NCI-H82 treated with DMSO at 0.1 percent for 48 hours (cell line): ENCODE data around the gene ZNG1A.
"Not testable (repeated sequence)": the region's sequence is repeated elsewhere in the genome, so short reads cannot be mapped to it uniquely, and the experiment has no call there.

Source experiments
- DNase-seq: peaks from one replicate; lab custom pipeline; 2025; ENCODE audit not compliant: unreplicated experiment; lab: John Stamatoyannopoulos, UW

The ZNG1A gene

DNA sequence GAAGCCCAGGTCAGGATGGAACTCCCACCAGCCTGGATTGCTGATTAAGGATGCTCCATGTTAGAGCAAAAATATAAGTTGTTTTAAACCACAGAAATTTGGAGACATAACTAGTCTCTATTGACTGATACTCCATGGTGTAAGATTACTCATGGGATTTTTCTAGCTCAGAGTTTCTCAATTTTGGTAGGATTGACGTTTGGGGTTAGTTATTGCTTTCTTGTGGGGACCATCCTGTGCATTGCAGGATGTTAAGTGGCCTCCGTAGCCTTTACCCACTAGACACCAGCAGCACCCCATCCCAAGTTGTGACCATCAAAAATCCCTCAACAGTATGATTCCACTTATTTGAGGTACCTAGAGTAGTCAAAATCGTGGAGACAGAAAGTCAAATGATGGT is 80.1 kb downstream of the ZNG1A start:
- not testable (repeated sequence) for DNase-seq

GRCh38 chr9:94992-95391 is 83.9 kb downstream of the ZNG1A start:
- not testable (repeated sequence) for DNase-seq

- not testable (repeated sequence) for DNase-seq
These were observed 84.5 kb downstream of the ZNG1A start for GRCh38 chr9:94323-94722.

DNA sequence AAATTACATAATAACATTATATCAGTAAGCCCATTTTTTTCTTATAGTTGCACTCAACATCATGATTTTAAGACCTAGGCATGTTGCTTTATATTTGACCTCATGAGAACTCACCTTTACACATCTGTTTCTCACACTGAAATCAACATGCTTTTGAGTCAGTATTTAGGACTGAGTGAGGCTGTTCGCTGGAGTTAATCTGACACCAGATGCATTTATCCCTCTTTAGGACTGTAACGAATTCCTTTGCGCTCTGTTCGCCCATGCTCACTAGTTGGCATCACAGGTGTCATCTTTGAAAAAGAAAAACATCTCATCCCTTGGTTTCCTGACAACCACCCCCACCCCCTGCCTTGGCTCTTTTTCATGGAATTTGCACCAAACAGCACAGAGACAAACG is 84.9 kb downstream of the ZNG1A start:
- DNase-seq, result not testable (repeated sequence)

- not testable (repeated sequence) for DNase-seq
These were observed 88.0 kb downstream of the ZNG1A start for GRCh38 chr9:90851-91250.

GRCh38 chr9:88396-89037 is 90.3 kb downstream of the ZNG1A start:
- DNase-seq, result not testable (repeated sequence)

GRCh38 chr9:87860-88259 is 91.0 kb downstream of the ZNG1A start:
- DNase-seq, result not testable (repeated sequence)

GRCh38 chr9:87105-87504 is 91.8 kb downstream of the ZNG1A start:
- not testable (repeated sequence) for DNase-seq

DNA sequence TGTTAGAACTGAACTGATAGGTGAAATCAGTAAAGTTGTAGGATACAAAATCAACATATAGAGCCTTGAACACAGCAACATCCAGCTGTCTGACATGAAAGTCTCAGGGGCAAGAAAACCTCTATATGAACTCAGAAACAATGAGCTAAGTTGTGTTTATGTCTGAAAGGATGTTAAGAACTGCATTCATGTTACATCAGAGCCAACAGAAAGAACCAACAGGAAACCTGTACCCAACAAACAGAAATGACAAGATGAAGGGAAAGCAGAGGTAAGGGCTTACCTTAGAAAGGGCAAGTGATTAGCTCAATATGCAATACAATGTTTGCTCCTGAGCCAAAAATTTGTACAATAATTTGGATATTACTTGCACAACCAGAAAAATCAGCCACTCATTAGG is 92.2 kb downstream of the ZNG1A start:
- DNase-seq, result not testable (repeated sequence)

DNA sequence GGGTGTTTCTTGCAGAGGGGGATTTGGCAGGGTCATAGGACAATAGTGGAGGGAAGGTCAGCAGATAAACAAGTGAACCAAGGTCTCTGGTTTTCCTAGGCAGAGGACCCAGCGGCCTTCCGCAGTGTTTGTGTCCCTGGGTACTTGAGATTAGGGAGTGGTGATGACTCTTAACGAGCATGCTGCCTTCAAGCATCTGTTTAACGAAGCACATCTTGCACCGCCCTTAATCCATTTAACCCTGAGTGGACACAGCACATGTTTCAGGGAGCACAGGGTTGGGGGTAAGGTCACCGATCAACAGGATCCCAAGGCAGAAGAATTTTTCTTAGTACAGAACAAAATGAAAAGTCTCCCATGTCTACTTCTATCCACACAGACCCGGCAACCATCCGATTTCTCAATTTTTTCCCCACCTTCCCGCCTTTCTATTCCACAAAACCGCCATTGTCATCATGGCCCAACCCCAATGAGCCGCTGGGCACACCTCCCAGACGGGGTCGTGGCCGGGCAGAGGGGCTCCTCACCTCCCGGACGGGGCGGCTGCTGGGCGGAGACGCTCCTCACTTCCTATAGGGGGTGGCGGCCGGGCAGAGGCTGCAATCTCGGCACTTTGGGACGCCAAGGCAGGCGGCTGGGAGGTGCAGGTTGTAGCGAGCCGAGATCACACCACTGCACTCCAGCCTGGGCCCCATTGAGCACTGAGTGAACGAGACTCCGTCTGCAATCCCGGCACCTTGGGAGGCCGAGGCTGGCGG is 95.7 kb downstream of the ZNG1A start:
- DNase-seq, result not testable (repeated sequence)

DNA sequence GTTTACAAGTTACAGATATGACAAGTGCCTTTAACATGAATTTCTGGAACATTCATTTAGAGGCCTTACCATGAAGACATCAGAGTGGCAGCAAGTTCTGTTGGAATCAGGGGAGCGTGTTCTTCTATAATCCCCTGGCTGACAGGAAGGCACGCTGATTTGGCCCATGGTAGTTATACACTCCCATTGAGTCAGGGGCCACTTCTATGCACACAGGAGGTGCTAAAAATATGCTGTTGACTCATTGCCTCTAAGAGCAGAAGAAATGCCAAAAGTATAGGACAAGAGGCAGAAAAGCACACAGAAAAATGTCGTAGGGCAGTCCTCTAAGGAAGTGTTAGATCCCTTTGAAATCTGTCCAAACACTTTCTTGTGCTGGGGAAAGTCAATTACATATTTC is 100.5 kb downstream of the ZNG1A start:
- not testable (repeated sequence) for DNase-seq

- DNase-seq, result not testable (repeated sequence)
These were observed 102.5 kb downstream of the ZNG1A start for GRCh38 chr9:76389-76788.

GRCh38 chr9:73900-74525 is 104.8 kb downstream of the ZNG1A start:
- DNase-seq, result not testable (repeated sequence)

DNA sequence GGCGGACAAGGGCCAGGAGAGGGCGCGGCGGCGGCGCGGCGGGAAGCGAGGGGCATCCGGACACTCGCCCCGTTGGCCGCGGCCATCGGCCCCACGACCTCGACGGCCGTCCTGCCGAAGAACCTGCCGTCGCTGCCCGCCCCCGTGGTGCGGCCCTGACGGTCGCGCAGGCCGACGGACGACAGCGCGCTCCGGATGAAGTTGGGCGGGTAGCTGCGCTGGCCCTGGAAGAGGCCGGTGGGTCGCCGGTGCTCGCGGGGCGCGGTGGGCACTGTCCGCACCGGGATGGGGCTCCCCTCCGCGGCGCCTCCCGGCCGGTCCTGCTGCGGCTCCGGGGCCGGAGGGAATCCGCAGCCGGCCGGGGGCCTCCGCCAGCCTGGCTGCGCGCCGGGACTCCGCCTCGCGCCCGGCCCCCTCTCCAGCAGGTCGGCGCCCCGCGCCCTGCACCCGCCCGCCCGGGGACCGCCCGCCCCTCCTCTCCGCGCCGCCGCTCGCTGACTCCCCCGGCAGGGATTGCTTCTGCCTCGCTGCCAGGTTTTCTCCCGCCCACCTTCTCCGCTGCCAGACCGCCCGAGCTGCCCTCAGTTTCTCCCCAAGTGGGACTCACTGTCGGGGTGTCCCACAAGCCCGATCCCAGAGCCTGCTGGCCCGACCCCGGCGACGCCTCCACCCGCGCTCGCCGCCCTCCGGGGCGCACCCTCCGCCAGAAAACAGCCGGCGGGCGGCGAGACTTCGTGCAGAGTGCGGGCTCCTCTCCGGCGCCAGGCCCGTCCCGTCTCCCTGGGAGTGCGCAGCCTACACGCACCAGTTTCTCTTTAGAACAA is 105.6 kb downstream of the ZNG1A start:
- not testable (repeated sequence) for DNase-seq
